ENCODE data around the gene TCFL5. TPM values are rescaled to one million over a fixed set of nuclear protein-coding genes. Genes with fewer than 3 reads are reported as not detected.

Gene TCFL5
- total and polyA plus RNA-seq, 2 donors (not counting 3 experiments of a cell fraction or from before 2014, with no cell fraction given): 4.4 to 11.1 TPM

GRCh38 chr20:62885046-62885895 lies 23.6 kb upstream of the TCFL5 start:
- H3K9me3 ChIP-seq (replicated peaks; ENCODE audit: control insufficient read depth, insufficient read depth, low read length): no peaks in the 10 kb centered on the region
- H3K27me3 ChIP-seq (ENCODE audit: control insufficient read depth in 2 of 2, insufficient read depth in 2 of 2, low read length in 2 of 2): no peaks in the 10 kb centered on the region
- H2AFZ ChIP-seq (ENCODE audit: low read depth, low read length): no peak overlapping the region
- H4K20me1 ChIP-seq (replicated peaks; ENCODE audit: control insufficient read depth, extremely low read depth, insufficient read depth, low read length): no peaks in the 10 kb centered on the region
- no peak overlapping the region for H3K27ac ChIP-seq (ENCODE audit: insufficient read depth, low read depth, low read length)
- H3K79me2 ChIP-seq (ENCODE audit: control insufficient read depth, insufficient read depth, low read length): no peaks in the 10 kb centered on the region
- FAIRE-seq: no peak
- ChIA-PET POLR2A (no interaction called here), CTCF (interaction anchor here (4.7 kb wide), 1 partner anchor 10 kb away, joined by 30 read pairs; no protein-coding TSS in a partner anchor)
- TF ChIP-seq MYC (IDR thresholded peaks at IDR 0.05; ENCODE audit: low read depth, low read length) (no peak), MAX (IDR thresholded peaks at IDR 0.05; ENCODE audit: insufficient read depth, insufficient read length) (no peak), POLR2A (IDR thresholded peaks at IDR 0.05; ENCODE audit: low read depth, low read length) (no peak), GATA2 (IDR thresholded peaks at IDR 0.05; ENCODE audit: insufficient read depth, insufficient read length, low read depth, low read length) (no peak), POLR2AphosphoS5 (IDR thresholded peaks at IDR 0.05; ENCODE audit: insufficient read depth, low read depth, low read length) (no peak), FOS (IDR thresholded peaks at IDR 0.05; ENCODE audit: borderline replicate concordance, insufficient read depth, low read length) (no peak), CTCF (IDR thresholded peaks at IDR 0.05; ENCODE audit: extremely low read depth in 1 of 2, insufficient read depth in 1 of 2, low read depth in 1 of 2, low read length in 2 of 2) (no peak), EZH2 (IDR thresholded peaks at IDR 0.05; ENCODE audit: borderline replicate concordance, low read depth, low read length, severe bottlenecking) (no peak), JUN (IDR thresholded peaks at IDR 0.05; ENCODE audit: borderline replicate concordance, insufficient read depth, insufficient read length, low read depth) (no peak)
- intact Hi-C loops (cut with micrococcal nuclease): no loop called here
- H3K9me1 ChIP-seq (replicated peaks; ENCODE audit: control insufficient read depth, extremely low read depth, insufficient read depth, low read length): no peaks in the 10 kb centered on the region
- no peak overlapping the region for H3K9ac ChIP-seq (replicated peaks; ENCODE audit: extremely low read depth, insufficient read depth, low read length)
- no TSS peak for BruUV-seq (replicated peaks)
- H3K36me3 ChIP-seq (ENCODE audit: control insufficient read depth in 2 of 2, extremely low read depth in 1 of 2, insufficient read depth in 2 of 2, low read length in 2 of 2): peaks cover 8 to 42% of the 10 kb centered on the region in 2 experiments
- no peak overlapping the region for H3K4me3 ChIP-seq (replicated peaks in 1 of 3; ENCODE audit: insufficient read depth in 1 of 3, low read depth in 1 of 3, low read length in 3 of 3)
- dilution Hi-C loops (cut with MboI; ENCODE audit: extremely low pct_ligation_motif_present, low sequenced_read_pairs): no loop called here
- no peak for DNase-seq (ENCODE audit: low read depth, low spot score)
- H3K4me1 ChIP-seq (ENCODE audit: control insufficient read depth, extremely low read depth, insufficient read depth, low read length): no peaks in the 10 kb centered on the region
- no peak overlapping the region for H3K4me2 ChIP-seq (ENCODE audit: insufficient read depth, low read length)

All from endothelial cell of umbilical vein (primary cell).